ENCODE data around the gene B4GALNT4.
A peak's percentile ranks its signal among the peaks of the same experiment; 100 is the strongest.

B4GALNT4 gene

GRCh38 chr11:371051-371450, 1.8 kb downstream of the B4GALNT4 start:
- Histone ChIP-seq H3K4me3 (ENCODE audit: low read depth in 1 of 2, low read length in 2 of 2) (no peak overlapping the region), H3K27me3 (ENCODE audit: insufficient read depth, low read length, poor library complexity) (no peaks in the 10 kb centered on the region), H4K20me1 (ENCODE audit: insufficient read depth, low read length) (no peaks in the 10 kb centered on the region), H3K36me3 (ENCODE audit: insufficient read depth, low read length) (no peaks in the 10 kb centered on the region), H3K9ac (ENCODE audit: low read depth, low read length) (no peak overlapping the region), H3K4me1 (ENCODE audit: insufficient read depth, low read length) (no peaks in the 10 kb centered on the region), H3K27ac (ENCODE audit: low read length) (no peak overlapping the region), H3K9me3 (ENCODE audit: insufficient read depth, low read length, severe bottlenecking) (no peaks in the 10 kb centered on the region), H3K79me2 (ENCODE audit: insufficient read depth, low read length) (no peaks in the 10 kb centered on the region), H2AFZ (ENCODE audit: low read depth, low read length) (no peak overlapping the region), H3K4me2 (ENCODE audit: insufficient read depth, low read length) (no peak overlapping the region)
- DNase-seq, result no peak
- TF ChIP-seq CTCF (IDR thresholded peaks at IDR 0.05; ENCODE audit: borderline replicate concordance, extremely low read depth, low read length, poor library complexity, severe bottlenecking), result no peak
- 0 out of 3 replicates have a peak, but pooled peaks have one; percentile 25 for ATAC-seq (ENCODE audit: insufficient read depth, low read depth)

GRCh38 chr11:371716-372590, 2.7 kb downstream of the B4GALNT4 start:
- no peak overlapping the region for H2AFZ ChIP-seq (ENCODE audit: low read depth, low read length)
- H4K20me1 ChIP-seq (ENCODE audit: insufficient read depth, low read length), result no peaks in the 10 kb centered on the region
- H3K9me3 ChIP-seq (ENCODE audit: insufficient read depth, low read length, severe bottlenecking), result no peaks in the 10 kb centered on the region
- H3K79me2 ChIP-seq (ENCODE audit: insufficient read depth, low read length), result no peaks in the 10 kb centered on the region
- H3K4me1 ChIP-seq (ENCODE audit: insufficient read depth, low read length), result no peaks in the 10 kb centered on the region
- H3K4me3 ChIP-seq (ENCODE audit: low read depth in 1 of 2, low read length in 2 of 2), result no peak overlapping the region
- no peaks in the 10 kb centered on the region for H3K27me3 ChIP-seq (ENCODE audit: insufficient read depth, low read length, poor library complexity)
- no peak overlapping the region for H3K27ac ChIP-seq (ENCODE audit: low read length)
- ATAC-seq (ENCODE audit: insufficient read depth, low read depth), result peak; percentile 32; the same call in 2 of the 3 replicates
- TF ChIP-seq EZH2 (IDR thresholded peaks at IDR 0.05; ENCODE audit: borderline replicate concordance, low read depth, low read length, severe bottlenecking) (no peak), CTCF (IDR thresholded peaks at IDR 0.05; ENCODE audit: borderline replicate concordance, extremely low read depth, low read length, poor library complexity, severe bottlenecking) (no peak)
- no peaks in the 10 kb centered on the region for H3K36me3 ChIP-seq (ENCODE audit: insufficient read depth, low read length)
- no peak for DNase-seq
- no peak overlapping the region for H3K4me2 ChIP-seq (ENCODE audit: insufficient read depth, low read length)
- no peak overlapping the region for H3K9ac ChIP-seq (ENCODE audit: low read depth, low read length)

GRCh38 chr11:372809-373715, 3.8 kb downstream of the B4GALNT4 start:
- H3K9ac ChIP-seq (ENCODE audit: low read depth, low read length), result no peak overlapping the region
- H3K4me2 ChIP-seq (ENCODE audit: insufficient read depth, low read length), result no peak overlapping the region
- no peaks in the 10 kb centered on the region for H3K9me3 ChIP-seq (ENCODE audit: insufficient read depth, low read length, severe bottlenecking)
- no peaks in the 10 kb centered on the region for H3K4me1 ChIP-seq (ENCODE audit: insufficient read depth, low read length)
- ATAC-seq (ENCODE audit: insufficient read depth, low read depth), result no peak
- H3K27me3 ChIP-seq (ENCODE audit: insufficient read depth, low read length, poor library complexity), result no peaks in the 10 kb centered on the region
- H3K36me3 ChIP-seq (ENCODE audit: insufficient read depth, low read length), result no peaks in the 10 kb centered on the region
- TF ChIP-seq EZH2 (IDR thresholded peaks at IDR 0.05; ENCODE audit: borderline replicate concordance, low read depth, low read length, severe bottlenecking) (no peak), CTCF (IDR thresholded peaks at IDR 0.05; ENCODE audit: borderline replicate concordance, extremely low read depth, low read length, poor library complexity, severe bottlenecking) (no peak)
- no peak overlapping the region for H3K4me3 ChIP-seq (ENCODE audit: low read depth in 1 of 2, low read length in 2 of 2)
- no peaks in the 10 kb centered on the region for H4K20me1 ChIP-seq (ENCODE audit: insufficient read depth, low read length)
- no peak overlapping the region for H3K27ac ChIP-seq (ENCODE audit: low read length)
- no peaks in the 10 kb centered on the region for H3K79me2 ChIP-seq (ENCODE audit: insufficient read depth, low read length)
- H2AFZ ChIP-seq (ENCODE audit: low read depth, low read length), result no peak overlapping the region
- DNase-seq, result no peak

All from DND-41 (cell line).